ENCODE data around the gene ILKAP. TPM values are rescaled to one million over a fixed set of nuclear protein-coding genes. Genes with fewer than 3 reads are reported as not detected.

ILKAP gene
- polyA plus RNA-seq (2011; rRNA removed) (28.4 and 31.1 TPM in 2 replicates), polyA minus RNA-seq (2011; rRNA and poly(A)+ RNA removed) (13.3 and 14.8 TPM in 2 replicates)

- H3K36me3 ChIP-seq (ENCODE audit: control insufficient read depth, insufficient read depth, low read length): no peaks in the 10 kb centered on the region
- peak within 1 kb of the TSS; percentile 66 for H3K4me3 ChIP-seq (ENCODE audit: low read depth, low read length)
- DNase-seq (ENCODE audit: low read depth): no peak
- POLR2A ChIA-PET: no interaction called here
- no peak for TF ChIP-seq CTCF (IDR thresholded peaks at IDR 0.05; ENCODE audit: insufficient read depth, low read depth, low read length)
- CTCF ChIA-PET: interaction anchor here (0.5 to 1.4 kb wide), 3 partner anchors 16 to 345 kb away, joined by 3 to 5 read pairs (median 4); no protein-coding TSS in a partner anchor
- peaks cover 7% of the 10 kb centered on the region for H3K27me3 ChIP-seq (ENCODE audit: control insufficient read depth, insufficient read depth, low read length)
These were observed at the start of gene ILKAP for GRCh38 chr2:238203094-238203972. Gene ILKAP, minus strand, starts transcription at chr2:238203695. Its CDS starts 142 bp downstream, at chr2:238203553.

GRCh38 chr2:238252766-238253630 lies 49.5 kb upstream of the ILKAP start:
- ChIA-PET POLR2A (interaction anchor here (0.5 kb wide), 1 partner anchor 263 kb away, joined by 8 read pairs; no protein-coding TSS in a partner anchor), CTCF (interaction anchor here (1.1 to 1.2 kb wide), 3 partner anchors 9 to 398 kb away, joined by 3 to 4 read pairs (median 4); no protein-coding TSS in a partner anchor)
- TF ChIP-seq CTCF (IDR thresholded peaks at IDR 0.05; ENCODE audit: insufficient read depth, low read depth, low read length): no peak
- Histone ChIP-seq H3K4me3 (ENCODE audit: low read depth, low read length) (no peak overlapping the region), H3K36me3 (ENCODE audit: control insufficient read depth, insufficient read depth, low read length) (peaks cover 12% of the 10 kb centered on the region), H3K27me3 (ENCODE audit: control insufficient read depth, insufficient read depth, low read length) (no peaks in the 10 kb centered on the region)
- no peak for DNase-seq (ENCODE audit: low read depth)

GRCh38 chr2:238251986-238252385 lies 48.5 kb upstream of the ILKAP start:
- DNase-seq (ENCODE audit: low read depth): no peak
- POLR2A ChIA-PET: no interaction called here
- peaks cover 10% of the 10 kb centered on the region; the same call in 1 of the 2 replicates for H3K36me3 ChIP-seq (ENCODE audit: control insufficient read depth, insufficient read depth, low read length)
- no peaks in the 10 kb centered on the region for H3K27me3 ChIP-seq (ENCODE audit: control insufficient read depth, insufficient read depth, low read length)
- no peak overlapping the region for H3K4me3 ChIP-seq (ENCODE audit: low read depth, low read length)
- TF ChIP-seq CTCF (IDR thresholded peaks at IDR 0.05; ENCODE audit: insufficient read depth, low read depth, low read length): no peak
- CTCF ChIA-PET: interaction anchor here (1.2 to 1.4 kb wide), 2 partner anchors 12 to 113 kb away, joined by 3 to 5 read pairs; no protein-coding TSS in a partner anchor

- DNase-seq (ENCODE audit: low read depth): no peak
- Histone ChIP-seq H3K36me3 (ENCODE audit: control insufficient read depth, insufficient read depth, low read length) (peaks cover 10% of the 10 kb centered on the region; the same call in 1 of the 2 replicates), H3K4me3 (ENCODE audit: low read depth, low read length) (no peak overlapping the region), H3K27me3 (ENCODE audit: control insufficient read depth, insufficient read depth, low read length) (no peaks in the 10 kb centered on the region)
- POLR2A ChIA-PET: no interaction called here
- CTCF ChIA-PET: interaction anchor here (0.9 to 1.4 kb wide), 2 partner anchors 12 to 280 kb away, joined by 3 to 5 read pairs; no protein-coding TSS in a partner anchor
- no peak for TF ChIP-seq CTCF (IDR thresholded peaks at IDR 0.05; ENCODE audit: insufficient read depth, low read depth, low read length)
These were observed 47.8 kb upstream of the ILKAP start for GRCh38 chr2:238251331-238251730.
